A549 (cell line): ENCODE measurements around the gene PFKM. TPM values are rescaled to one million over a fixed set of nuclear protein-coding genes. Genes with fewer than 3 reads are reported as not detected.
A peak's percentile ranks its signal among the peaks of the same experiment; 100 is the strongest.

ENCODE experiments used
- ATAC-seq, 2 experiments: fragments of 200-7000 bp in 1 of 2; fragments of >200 bp in 1 of 2; cut with Nextera tagmentation in 1 of 2; cut with Tn5 transposase in 1 of 2; 3 replicates each; pipeline versions ENCODE4 v1.8.0 to v1.9.1; 2018 to 2020; ENCODE audit warnings: mild to moderate bottlenecking in 1 of 2, moderate library complexity in 1 of 2
- CTCF ChIA-PET: fragments of 300-600 bp; sonication (Branson Sonifier 250); formaldehyde crosslinking; extraction: SDS; loops from one replicate; lab custom pipeline; 2021; ENCODE audit warnings: antibody characterized with exemption, inconsistent platforms; lab: Yijun Ruan, JAX
- POLR2A ChIA-PET: fragments of 350-600 bp; formaldehyde crosslinking; extraction: SDS; loops from one replicate; lab custom pipeline; 2021; ENCODE audit warnings: antibody characterized with exemption, inconsistent platforms; lab: Yijun Ruan, JAX
- DNase-seq, 2 experiments: peaks; one replicate each; pipeline versions ENCODE4 v3.0.0 to v3.0.0-alpha.2; 2011 to 2016; ENCODE audit warnings: low read depth in 1 of 2, low spot score in 1 of 2
- FAIRE-seq: peaks from 2 replicates; lab custom pipeline; 2011; peaks lifted over from hg19 to GRCh38; lab: Jason Lieb, UNC
- H3K27ac ChIP-seq, 2 experiments: fragments of >200 bp; sonication (Bioruptor Twin); formaldehyde crosslinking; 3 replicates each; pipeline ENCODE4 v1.5.1; 2016 to 2017
- H3K4me1 ChIP-seq: fragments of >200 bp; sonication (Bioruptor Twin); formaldehyde crosslinking; 3 replicates; pipeline ENCODE4 v1.6.1; 2016
- H3K4me2 ChIP-seq: fragments of >200 bp; sonication (Bioruptor Twin); formaldehyde crosslinking; 3 replicates; pipeline ENCODE4 v1.6.1; 2016
- H3K4me3 ChIP-seq: fragments of >200 bp; sonication (Bioruptor Twin); formaldehyde crosslinking; 3 replicates; pipeline ENCODE4 v1.5.1; 2016
- H3K9me3 ChIP-seq: fragments of >200 bp; sonication (Bioruptor Twin); formaldehyde crosslinking; 3 replicates; pipeline ENCODE4 v1.6.1; 2016
- BHLHE40 ChIP-seq: IDR thresholded peaks from 2 replicates; pipeline ENCODE4 v1.6.1; 2012; ENCODE audit warnings: low read depth, low read length, inconsistent platforms
- CBX2 ChIP-seq: fragments of 200-600 bp; sonication (generic); IDR thresholded peaks from 2 replicates; pipeline ENCODE4 v1.6.1; 2016; ENCODE audit warnings: low read depth, mild to moderate bottlenecking, borderline replicate concordance
- CHD2 ChIP-seq: fragments of 150-350 bp; IDR thresholded peaks from 2 replicates; pipeline ENCODE4 v1.6.1; 2014; ENCODE audit warnings: low read length; ENCODE audit not compliant: partially characterized antibody
- CHD4 ChIP-seq: fragments of 200-600 bp; sonication (generic); IDR thresholded peaks from 2 replicates; pipeline ENCODE4 v1.6.1; 2016; ENCODE audit warnings: antibody characterized with exemption, mild to moderate bottlenecking, borderline replicate concordance
- EHF ChIP-seq: fragments of 250-450 bp; sonication (Bioruptor Pico); IDR thresholded peaks from 2 replicates; pipeline ENCODE4 v1.5.0; 2020; ENCODE audit warnings: mild to moderate bottlenecking
- EHMT2 ChIP-seq: fragments of 200-600 bp; sonication (generic); IDR thresholded peaks from 2 replicates; pipeline ENCODE4 v1.6.1; 2016; ENCODE audit warnings: antibody characterized with exemption, low read depth, mild to moderate bottlenecking, moderate library complexity
- ESRRA ChIP-seq: fragments of 150-350 bp; IDR thresholded peaks from 2 replicates; pipeline ENCODE4 v1.6.1; 2014; ENCODE audit warnings: mild to moderate bottlenecking, low read length, borderline replicate concordance
- HEYL ChIP-seq: fragments of 250-450 bp; sonication (Bioruptor Pico); IDR thresholded peaks from 2 replicates; pipeline ENCODE4 v1.8.0; 2021; ENCODE audit warnings: mild to moderate bottlenecking, moderate library complexity
- HOXB5 ChIP-seq: fragments of 250-450 bp; sonication (Bioruptor Pico); IDR thresholded peaks from 2 replicates; pipeline ENCODE4 v1.5.0; 2020; ENCODE audit warnings: mild to moderate bottlenecking, moderate library complexity
- JUN ChIP-seq, 2 experiments: fragments of >200 bp; sonication (Bioruptor Twin); formaldehyde crosslinking; IDR thresholded peaks; 2 replicates in 1 of 2; 3 replicates in 1 of 2; pipeline ENCODE4 v1.6.1; 2016 to 2017
- MAFK ChIP-seq: fragments of 450-650 bp; IDR thresholded peaks from 2 replicates; pipeline ENCODE4 v1.6.1; 2014; ENCODE audit not compliant: partially characterized antibody
- MAZ ChIP-seq: fragments of 150-350 bp; IDR thresholded peaks from 2 replicates; pipeline ENCODE4 v1.6.1; 2014; ENCODE audit warnings: antibody characterized with exemption, low read depth, low read length, borderline replicate concordance
- MYC ChIP-seq: IDR thresholded peaks from 2 replicates; pipeline ENCODE4 v1.6.1; 2012; ENCODE audit warnings: mild to moderate bottlenecking, inconsistent platforms, low read length, improper control_type of control experiment, borderline replicate concordance
- NPAS2 ChIP-seq: fragments of 250-450 bp; sonication (Bioruptor Pico); IDR thresholded peaks from 2 replicates; pipeline ENCODE4 v1.8.0; 2022; ENCODE audit warnings: mild to moderate bottlenecking, moderate library complexity, borderline replicate concordance
- PHF8 ChIP-seq: fragments of 200-600 bp; sonication (generic); IDR thresholded peaks from 2 replicates; pipeline ENCODE4 v1.6.1; 2016; ENCODE audit warnings: low read depth, mild to moderate bottlenecking, antibody characterized with exemption, moderate library complexity, borderline replicate concordance
- POLR2A ChIP-seq: IDR thresholded peaks from 2 replicates; pipeline ENCODE4 v1.6.1; 2012; ENCODE audit warnings: mild to moderate bottlenecking, low read length
- RARB ChIP-seq: fragments of 250-450 bp; sonication (Bioruptor Pico); IDR thresholded peaks from 2 replicates; pipeline ENCODE4 v1.8.0; 2021; ENCODE audit warnings: mild to moderate bottlenecking, moderate library complexity
- RFX5 ChIP-seq: fragments of 450-650 bp; IDR thresholded peaks from 2 replicates; pipeline ENCODE4 v1.7.1; 2014; ENCODE audit warnings: antibody characterized with exemption, mild to moderate bottlenecking, moderate library complexity
- RNF2 ChIP-seq: fragments of 200-600 bp; sonication (generic); IDR thresholded peaks from 2 replicates; pipeline ENCODE4 v1.6.1; 2016; ENCODE audit warnings: low read depth, mild to moderate bottlenecking, antibody characterized with exemption, moderate library complexity, borderline replicate concordance
- SMC3 ChIP-seq: fragments of >200 bp; sonication (Bioruptor Twin); formaldehyde crosslinking; IDR thresholded peaks from 3 replicates; pipeline ENCODE4 v1.6.1; 2018; ENCODE audit warnings: inconsistent platforms
- USF2 ChIP-seq: fragments of 450-650 bp; IDR thresholded peaks from 2 replicates; pipeline ENCODE4 v1.6.1; 2014; ENCODE audit warnings: antibody characterized with exemption
- ZNF302 ChIP-seq: fragments of 250-450 bp; sonication (Bioruptor Pico); IDR thresholded peaks from 2 replicates; pipeline ENCODE4 v1.9.0; 2021; ENCODE audit warnings: inconsistent platforms, mild to moderate bottlenecking, moderate library complexity
- ZSCAN20 ChIP-seq: fragments of 250-450 bp; sonication (Bioruptor Pico); IDR thresholded peaks from 2 replicates; pipeline ENCODE4 v1.8.0; 2022; ENCODE audit warnings: mild to moderate bottlenecking, moderate library complexity
- WGBS: methylation state at CpG from one replicate; pipeline ENCODE4 v1.1.6; 2017; ENCODE audit errors: missing lambda C conversion rate; 5-methylcytosine and 5-hydroxymethylcytosine counted together
- polyA plus RNA-seq, 4 experiments: library from polyadenylated mRNA; depleted of rRNA in 3 of 4; stranded (reverse); fragments of >200 nt; fragmentation: RNase III in 1 of 4; extraction: RNeasy Plus Mini Kit Qiagen cat#74134 plus additional on column Dnase treatment in 1 of 4; gene quantifications; 2 replicates in 3 of 4; 3 replicates in 1 of 4; pipeline ENCODE4 v1.2.3, GENCODE V29; 2011 to 2017
- TF ChIP-seq, protein P1 (sequence below): IDR thresholded peaks from 2 replicates; pipeline ENCODE4 v1.6.1; 2012
- TF ChIP-seq, protein P2 (sequence below): IDR thresholded peaks from 2 replicates; pipeline ENCODE4 v1.6.1; 2012
- TF ChIP-seq, protein P3 (sequence below): fragments of 250-450 bp; sonication (Bioruptor Pico); IDR thresholded peaks from 2 replicates; pipeline ENCODE4 v1.5.0; 2021; ENCODE audit warnings: mild to moderate bottlenecking, moderate library complexity, borderline replicate concordance

Gene PFKM
- polyA plus RNA-seq, 2 of the 4 experiments (the other 2 are of a cell fraction), result 41.1 to 43.0 TPM

GRCh38 chr12:48104531-48104930 lies 14.6 kb upstream of the PFKM start:
- 0 out of 6 replicates have a peak overlapping the region, but pooled peaks of 1 of the 2 experiments have one; percentile 4 for H3K27ac ChIP-seq
- no peaks in the 10 kb centered on the region for H3K9me3 ChIP-seq
- FAIRE-seq, result no peak
- H3K4me3 ChIP-seq, result peak overlapping the region; percentile 93
- no peak for TF ChIP-seq EHMT2
- TF ChIP-seq MAZ, result no peak
- TF ChIP-seq, all 56 proteins: peak for 0
- 93% methylated on average over 4 of the region's 4 CpGs for WGBS
- Histone ChIP-seq H3K4me1 (peaks cover 13% of the 10 kb centered on the region), H3K4me2 (peak overlapping the region; percentile 80)
- ATAC-seq, result no peak
- DNase-seq, result no peak
- POLR2A ChIA-PET, result interaction anchor here (1.8 to 2.1 kb wide), 2 partner anchors 14 to 53 kb away, joined by 17 to 24 read pairs; partner anchors contain the start of genes ASB8 and PFKM
- CTCF ChIA-PET, result no interaction called here

DNA sequence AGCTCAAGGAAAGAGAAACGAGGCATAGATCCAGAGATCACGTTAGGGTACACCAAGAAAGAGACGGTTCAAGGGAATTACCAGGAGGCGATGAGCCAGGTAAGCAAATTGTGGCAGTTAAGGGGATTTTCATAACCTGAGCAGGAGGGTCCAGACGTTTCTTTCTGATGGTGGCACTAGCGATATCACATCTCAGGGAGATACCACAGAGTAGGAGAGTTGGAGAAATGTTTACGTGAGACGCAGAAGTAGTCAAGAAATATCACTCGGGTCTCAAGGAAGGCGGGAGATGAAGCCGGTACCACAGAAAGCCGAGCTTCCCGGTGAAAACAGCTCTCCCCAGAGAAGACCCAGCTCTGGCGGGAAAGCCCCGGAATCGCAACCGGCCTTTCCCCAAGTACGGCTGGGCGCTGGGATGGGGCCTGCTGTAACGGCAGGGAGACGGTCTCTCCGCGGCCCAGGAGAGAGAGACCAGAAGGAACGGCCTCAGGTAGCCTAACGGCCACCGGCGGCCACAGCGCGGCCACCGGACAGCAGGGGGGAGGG lies 13.8 kb upstream of the PFKM start:
- Histone ChIP-seq H3K4me3 (peak overlapping the region; percentile 93), H3K27ac (peak overlapping the region; percentile 97 to 99), H3K4me2 (peak overlapping the region; percentile 80), H3K9me3 (no peaks in the 10 kb centered on the region), H3K4me1 (peaks cover 13% of the 10 kb centered on the region)
- ATAC-seq, result peak; percentile 11 to 37; a peak in 4 of 6 replicates
- peak in 1 of 2 experiments; percentile 23 for DNase-seq
- CTCF ChIA-PET, result interaction anchor here (1.0 kb wide), 2 partner anchors 16 to 35 kb away, joined by 3 to 4 read pairs; no protein-coding TSS in a partner anchor
- POLR2A ChIA-PET, result interaction anchor here (1.0 to 2.1 kb wide), 4 partner anchors 14 to 103 kb away, joined by 3 to 24 read pairs (median 10); partner anchors contain the start of genes ASB8 and PFKM
- under 1% methylated on average over 23 of the region's 30 CpGs for whole genome bisulfite sequencing
- FAIRE-seq, result peak; percentile 39
- TF ChIP-seq RARB (CRISPR knock-in tag), result no peak
- TF ChIP-seq CHD2, result no peak
- no peak for TF ChIP-seq CBX2
- TF ChIP-seq, protein P1, sequence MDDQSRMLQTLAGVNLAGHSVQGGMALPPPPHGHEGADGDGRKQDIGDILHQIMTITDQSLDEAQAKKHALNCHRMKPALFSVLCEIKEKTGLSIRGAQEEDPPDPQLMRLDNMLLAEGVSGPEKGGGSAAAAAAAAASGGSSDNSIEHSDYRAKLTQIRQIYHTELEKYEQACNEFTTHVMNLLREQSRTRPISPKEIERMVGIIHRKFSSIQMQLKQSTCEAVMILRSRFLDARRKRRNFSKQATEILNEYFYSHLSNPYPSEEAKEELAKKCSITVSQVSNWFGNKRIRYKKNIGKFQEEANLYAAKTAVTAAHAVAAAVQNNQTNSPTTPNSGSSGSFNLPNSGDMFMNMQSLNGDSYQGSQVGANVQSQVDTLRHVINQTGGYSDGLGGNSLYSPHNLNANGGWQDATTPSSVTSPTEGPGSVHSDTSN, result no peak
- TF ChIP-seq MAFK, result peak; percentile 40
- TF ChIP-seq, protein P2, sequence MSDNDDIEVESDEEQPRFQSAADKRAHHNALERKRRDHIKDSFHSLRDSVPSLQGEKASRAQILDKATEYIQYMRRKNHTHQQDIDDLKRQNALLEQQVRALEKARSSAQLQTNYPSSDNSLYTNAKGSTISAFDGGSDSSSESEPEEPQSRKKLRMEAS, result no peak
- no peak for TF ChIP-seq HOXB5 (CRISPR knock-in tag)
- TF ChIP-seq ZSCAN20 (CRISPR knock-in tag), result no peak

DNA sequence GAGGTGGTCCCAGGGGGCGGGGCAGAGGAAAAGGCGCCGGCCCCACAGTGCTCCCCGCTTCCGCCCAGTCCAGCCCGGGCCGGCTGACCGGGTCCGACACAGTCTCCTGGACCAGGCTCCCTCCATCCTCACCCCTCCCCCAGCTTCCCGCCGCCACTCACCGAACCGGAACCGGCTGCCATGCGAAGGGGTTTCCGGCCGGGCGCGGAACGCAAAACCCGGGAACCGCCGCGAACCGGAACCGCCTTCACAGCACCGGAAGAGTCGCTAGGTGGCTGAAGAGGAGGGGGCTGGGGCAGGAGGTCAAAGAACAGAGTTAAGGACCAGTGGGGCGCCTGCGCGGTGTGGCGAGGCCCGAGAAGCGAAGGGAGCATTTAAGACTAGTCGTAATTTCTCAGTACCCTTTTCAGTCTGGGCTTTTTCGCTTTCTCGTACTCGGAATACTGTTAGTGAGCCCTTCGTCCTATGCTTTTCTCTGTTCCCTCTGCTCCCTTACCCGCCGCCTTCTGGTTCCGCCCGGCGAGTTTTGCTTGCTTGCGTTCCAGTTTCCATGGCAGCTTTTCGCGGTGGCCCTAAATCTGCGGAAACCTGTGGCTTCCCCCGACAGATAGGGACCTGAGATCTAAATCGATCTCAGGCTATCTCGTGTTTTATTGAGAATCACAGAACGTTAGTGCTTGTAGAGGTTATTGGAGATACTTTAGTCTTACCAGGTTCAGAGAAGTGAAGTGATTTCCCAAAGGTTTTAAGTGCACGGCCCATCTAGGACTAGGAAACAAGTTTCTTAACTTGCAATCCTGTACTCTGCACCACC lies 13.1 kb upstream of the PFKM start, which contains the start of gene SENP1:
Gene SENP1 (minus strand): TSS at position 213 of the 814 bp plus-strand sequence. CDS start 4,607 bp downstream, outside the sequence.
- FAIRE-seq (no peak), ATAC-seq (peak; percentile 95 to 98), DNase-seq (peak; percentile 86 to 94)
- H3K4me1 ChIP-seq, result peaks cover 13% of the 10 kb centered on the region
- H3K27ac ChIP-seq, result peak within 1 kb of the TSS; percentile 97 to 99
- H3K4me3 ChIP-seq, result peak within 1 kb of the TSS; percentile 93
- ChIA-PET POLR2A (interaction anchor here (1.0 to 2.1 kb wide), 4 partner anchors 13 to 104 kb away, joined by 3 to 24 read pairs (median 10); partner anchors contain the start of genes ASB8 and PFKM), CTCF (interaction anchor here (0.9 to 1.9 kb wide), 6 partner anchors 13 to 77 kb away, joined by 3 to 6 read pairs (median 4); partner anchors contain the start of genes CCDC184 and PFKM)
- peak within 1 kb of the TSS; percentile 90 for H3K4me2 ChIP-seq
- H3K9me3 ChIP-seq, result no peaks in the 10 kb centered on the region
- WGBS, result 1% methylated on average over 36 of the region's 53 CpGs
- TF ChIP-seq ESRRA (peak; percentile 22; the same call in 1 of the 2 replicates), POLR2A (peak; percentile 48; the same call in 1 of the 2 replicates), HEYL (CRISPR knock-in tag) (0 out of 2 replicates have a peak, but pooled peaks have one; percentile 37), EHF (CRISPR knock-in tag) (0 out of 2 replicates have a peak, but pooled peaks have one; percentile 45), NPAS2 (CRISPR knock-in tag) (no peak), JUN (IDR thresholded peaks at IDR 0.05) (peak; percentile 75 to 88; a peak in 4 of 5 replicates), RNF2 (no peak), BHLHE40 (no peak), SMC3 (peak; percentile 3; the same call in 1 of the 3 replicates), USF2 (no peak), ZNF302 (no peak), RFX5 (0 out of 2 replicates have a peak, but pooled peaks have one; percentile 19), CHD4 (no peak), MYC (peak; percentile 61; the same call in 1 of the 2 replicates), PHF8 (peak; percentile 53), MAZ (0 out of 2 replicates have a peak, but pooled peaks have one; percentile 49), ZSCAN20 (CRISPR knock-in tag) (0 out of 2 replicates have a peak, but pooled peaks have one; percentile 55)
- TF ChIP-seq, protein P3, sequence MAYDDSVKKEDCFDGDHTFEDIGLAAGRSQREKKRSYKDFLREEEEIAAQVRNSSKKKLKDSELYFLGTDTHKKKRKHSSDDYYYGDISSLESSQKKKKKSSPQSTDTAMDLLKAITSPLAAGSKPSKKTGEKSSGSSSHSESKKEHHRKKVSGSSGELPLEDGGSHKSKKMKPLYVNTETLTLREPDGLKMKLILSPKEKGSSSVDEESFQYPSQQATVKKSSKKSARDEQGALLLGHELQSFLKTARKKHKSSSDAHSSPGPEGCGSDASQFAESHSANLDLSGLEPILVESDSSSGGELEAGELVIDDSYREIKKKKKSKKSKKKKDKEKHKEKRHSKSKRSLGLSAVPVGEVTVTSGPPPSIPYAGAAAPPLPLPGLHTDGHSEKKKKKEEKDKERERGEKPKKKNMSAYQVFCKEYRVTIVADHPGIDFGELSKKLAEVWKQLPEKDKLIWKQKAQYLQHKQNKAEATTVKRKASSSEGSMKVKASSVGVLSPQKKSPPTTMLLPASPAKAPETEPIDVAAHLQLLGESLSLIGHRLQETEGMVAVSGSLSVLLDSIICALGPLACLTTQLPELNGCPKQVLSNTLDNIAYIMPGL (CRISPR knock-in tag), result peak; percentile 61; the same call in 1 of the 2 replicates
